Measurements from ENCODE around the gene MOCOS. TPM values are rescaled to one million over a fixed set of nuclear protein-coding genes. Genes with fewer than 3 reads are reported as not detected.
A peak's percentile ranks its signal among the peaks of the same experiment; 100 is the strongest.

Gene MOCOS
- polyA plus RNA-seq, 3 donors: 1.1 to 1.7 (median 1.2) TPM

DNA sequence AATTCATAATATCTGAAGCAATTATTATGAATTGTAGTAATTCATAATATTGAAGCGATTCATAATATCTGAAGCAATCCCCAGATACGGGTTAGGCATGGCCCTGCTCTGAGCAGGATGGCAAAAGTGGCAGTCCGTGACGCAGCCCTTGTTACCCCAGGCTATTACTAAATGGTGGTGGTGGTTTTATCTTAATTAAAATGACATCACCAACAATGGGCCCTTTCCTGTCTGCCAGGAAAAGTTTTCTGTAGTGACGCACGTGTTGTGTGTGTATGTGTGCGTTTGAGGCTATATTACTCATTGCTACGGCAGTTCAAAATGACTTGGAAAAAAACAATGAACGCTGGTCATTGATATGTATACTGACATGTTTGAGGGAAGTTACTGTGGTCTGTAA, 10.6 kb upstream of the MOCOS start:
- DNase-seq (ENCODE audit: low read depth in 3 of 3, low spot score in 2 of 3): no peak

DNA sequence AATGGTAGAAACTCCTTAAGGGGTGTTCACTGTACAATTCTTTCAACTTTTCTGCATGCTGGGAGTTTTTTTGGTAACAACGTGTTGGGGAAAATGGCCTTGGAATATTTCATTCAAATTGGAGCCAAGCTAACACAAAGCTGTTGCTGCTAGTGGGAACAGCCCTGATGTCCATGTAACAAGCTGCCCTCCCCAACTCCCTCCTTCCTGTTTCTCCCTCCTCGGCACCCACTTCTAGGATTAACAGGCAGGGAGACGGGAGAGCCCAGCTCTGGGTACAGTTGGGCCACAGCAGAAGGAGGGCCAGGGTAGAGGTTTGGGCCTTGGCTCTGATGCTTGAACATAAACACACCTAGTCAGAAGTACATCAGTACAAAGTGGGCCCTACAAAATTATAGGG, 9.4 kb upstream of the MOCOS start:
- no peak for DNase-seq (ENCODE audit: low read depth in 3 of 3, low spot score in 2 of 3)

DNA sequence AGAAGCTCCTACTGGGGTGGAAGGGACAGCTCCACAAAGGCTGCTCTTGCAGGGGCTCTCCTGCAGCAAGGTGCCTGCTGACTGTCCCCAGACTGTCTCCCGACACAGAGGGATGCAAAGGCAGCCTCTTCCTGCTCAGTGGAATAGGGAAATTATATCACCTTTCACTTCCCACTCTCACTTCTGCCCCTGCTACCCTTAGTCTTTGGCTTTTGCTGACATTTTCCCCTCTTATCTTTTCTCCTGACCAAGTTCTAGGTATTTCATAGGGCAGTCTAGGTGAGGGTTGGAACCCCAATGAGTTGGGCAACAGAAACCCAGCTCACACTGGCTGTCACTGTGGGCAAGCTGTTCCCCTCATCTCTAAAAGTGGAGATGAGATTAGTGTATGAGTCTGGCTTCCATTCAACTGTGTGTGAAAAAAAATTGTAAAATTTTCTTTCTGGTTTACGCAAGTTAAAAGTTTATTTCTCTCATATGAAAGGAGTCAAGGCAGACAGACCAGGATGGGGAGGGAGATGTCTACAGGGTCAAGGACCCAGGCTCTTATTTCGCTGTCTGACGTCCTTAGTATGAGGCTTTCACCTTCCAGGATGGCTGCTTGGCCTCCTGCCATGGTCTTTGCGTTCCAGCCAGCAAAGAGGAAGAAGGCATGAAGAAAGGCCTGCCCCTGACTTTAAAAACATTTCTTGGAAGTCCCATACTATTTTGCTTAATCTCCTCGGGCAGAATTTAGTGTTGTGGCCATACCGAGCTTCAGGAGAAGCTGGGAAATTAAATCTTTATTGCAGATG, 7.5 kb upstream of the MOCOS start:
- DNase-seq (ENCODE audit: low read depth in 3 of 3, low spot score in 2 of 3): peak in 1 of 3 donors; percentile 7

DNA sequence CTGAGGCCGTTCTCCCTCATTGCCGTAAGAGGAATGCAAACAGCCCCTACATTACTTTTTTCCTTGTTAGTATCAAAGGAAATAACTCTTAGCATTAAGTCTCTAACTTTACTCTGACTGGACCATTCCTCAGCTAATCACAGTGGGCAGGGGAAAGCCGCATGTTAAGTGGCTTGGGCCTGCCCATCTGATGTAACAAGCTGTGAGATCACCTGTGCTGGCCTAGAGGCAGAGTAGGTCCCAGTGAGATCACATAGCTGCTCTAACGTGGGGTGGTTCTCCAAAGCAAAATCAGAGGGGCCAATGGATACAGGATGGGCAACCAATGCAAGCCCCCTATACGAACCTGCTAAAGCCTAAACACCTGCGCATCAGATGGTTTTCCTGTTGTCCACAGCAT, 5.9 kb upstream of the MOCOS start:
- DNase-seq (ENCODE audit: low read depth in 3 of 3, low spot score in 2 of 3): no peak

DNA sequence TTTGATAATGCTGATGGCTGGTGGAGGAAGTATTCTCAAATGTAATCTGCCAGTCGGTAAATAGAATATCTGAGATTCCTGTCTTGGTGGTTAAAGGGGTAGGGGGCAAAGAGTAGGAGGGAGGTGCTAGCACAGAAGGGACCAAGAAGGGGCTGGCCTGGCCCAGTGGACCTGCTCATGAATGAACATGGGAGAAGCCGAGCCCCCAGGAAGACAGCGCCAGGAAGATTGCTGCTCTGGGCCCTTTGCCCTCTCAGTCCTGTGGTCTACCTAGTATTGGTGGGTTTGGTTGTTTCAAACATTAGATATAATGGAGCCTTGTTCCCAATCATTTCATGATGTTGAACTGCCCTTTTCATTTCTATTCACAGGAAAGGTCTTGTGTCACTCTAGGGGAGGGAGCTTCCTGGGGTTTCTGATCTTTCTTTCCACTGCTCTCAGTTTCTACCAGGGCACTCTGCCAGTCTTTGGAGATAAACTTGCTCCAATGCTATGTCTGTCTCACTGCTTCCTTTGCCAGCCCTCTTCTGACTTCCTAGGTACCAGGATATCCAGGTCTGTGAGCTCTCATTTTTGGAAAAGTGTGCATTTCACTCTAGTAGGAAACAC, 5.3 kb upstream of the MOCOS start:
- no peak for DNase-seq (ENCODE audit: low read depth in 3 of 3, low spot score in 2 of 3)

DNA sequence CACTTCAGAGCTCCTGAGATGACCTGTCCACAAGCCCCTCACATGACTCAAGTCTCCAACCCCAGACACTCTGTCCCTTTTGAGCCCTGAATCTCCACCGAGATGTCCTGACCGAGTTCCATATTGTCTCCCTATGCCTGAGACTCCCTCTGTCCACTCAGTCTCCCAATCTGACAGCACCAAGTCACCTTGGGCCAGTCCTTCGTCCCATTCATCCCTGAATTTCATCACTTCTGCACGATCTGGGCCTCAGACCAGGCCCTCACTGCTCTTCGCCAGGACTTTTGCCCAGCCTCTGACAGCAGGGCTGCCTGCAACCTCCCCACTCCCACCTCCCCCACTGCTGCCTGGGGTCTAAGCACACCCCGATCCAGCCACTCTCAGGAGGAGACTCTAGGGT, 4.3 kb upstream of the MOCOS start:
- DNase-seq (ENCODE audit: low read depth in 3 of 3, low spot score in 2 of 3): no peak

DNA sequence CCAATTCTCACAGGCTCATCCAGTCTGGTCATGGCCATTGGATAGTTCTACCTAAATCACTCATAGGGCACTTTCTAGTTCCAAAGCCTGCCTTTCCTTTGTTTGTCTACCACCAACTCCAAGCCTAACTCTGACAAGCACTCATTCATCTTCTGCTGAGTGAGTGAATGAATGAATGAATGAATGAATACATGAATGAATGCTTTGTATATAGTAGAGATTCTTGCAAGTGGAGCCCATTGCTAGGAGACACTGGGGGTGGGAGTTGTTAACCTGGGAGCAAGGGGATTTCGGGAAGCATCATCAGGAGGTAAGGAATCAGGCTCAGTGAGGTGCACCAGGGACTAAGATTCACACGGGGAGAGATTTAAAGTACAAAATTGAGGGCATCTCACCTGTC, 3.3 kb upstream of the MOCOS start:
- no peak for DNase-seq (ENCODE audit: low read depth in 3 of 3, low spot score in 2 of 3)

DNA sequence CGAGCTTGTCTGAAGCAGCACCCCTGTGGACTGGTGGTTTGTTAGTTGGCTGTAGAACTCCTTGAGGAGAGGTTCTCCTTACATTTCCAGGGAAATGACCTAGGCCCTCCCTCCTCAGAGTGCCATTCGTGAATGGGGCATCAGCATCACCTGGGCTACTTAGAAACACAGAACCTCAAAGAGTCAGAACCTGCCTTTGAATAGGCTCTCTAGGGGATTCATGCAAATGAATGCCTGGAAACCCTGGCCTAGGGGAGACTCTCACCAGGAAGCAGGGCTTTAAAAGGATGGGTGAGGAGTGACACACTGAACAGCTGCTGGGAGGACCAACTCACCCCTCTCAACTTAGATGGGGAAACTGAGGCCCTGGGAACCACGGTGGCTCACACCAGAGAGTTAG, 2.1 kb upstream of the MOCOS start:
- no peak for DNase-seq (ENCODE audit: low read depth in 3 of 3, low spot score in 2 of 3)

DNA sequence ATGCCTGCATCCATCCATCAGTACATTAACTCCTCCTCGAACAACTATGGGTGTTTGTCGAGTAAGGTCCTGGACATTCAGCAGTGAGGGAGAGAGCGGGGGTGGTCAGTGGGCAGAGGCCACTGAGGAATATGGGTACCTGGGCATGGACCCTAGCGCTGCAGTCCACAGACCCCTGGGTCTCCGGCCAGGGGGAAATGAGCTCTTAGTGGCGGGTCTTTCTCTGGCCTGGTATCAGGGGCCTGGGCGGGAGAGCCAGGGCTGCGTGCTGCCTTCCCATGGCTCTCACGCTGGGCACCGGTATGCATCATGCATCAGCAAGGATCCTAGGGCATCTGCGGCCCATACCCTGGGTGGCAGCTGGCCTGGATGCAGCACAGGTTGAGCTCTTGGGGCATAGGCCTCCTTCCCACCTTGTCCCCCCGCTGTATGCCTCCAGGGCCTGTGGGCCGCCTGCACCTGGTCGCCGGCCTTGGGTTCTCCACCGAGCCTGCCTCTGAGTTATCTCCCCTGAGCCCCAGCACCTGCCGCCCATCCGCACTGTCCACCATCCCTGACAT, 1.3 kb upstream of the MOCOS start:
- DNase-seq (ENCODE audit: low read depth in 3 of 3, low spot score in 2 of 3): no peak

DNA sequence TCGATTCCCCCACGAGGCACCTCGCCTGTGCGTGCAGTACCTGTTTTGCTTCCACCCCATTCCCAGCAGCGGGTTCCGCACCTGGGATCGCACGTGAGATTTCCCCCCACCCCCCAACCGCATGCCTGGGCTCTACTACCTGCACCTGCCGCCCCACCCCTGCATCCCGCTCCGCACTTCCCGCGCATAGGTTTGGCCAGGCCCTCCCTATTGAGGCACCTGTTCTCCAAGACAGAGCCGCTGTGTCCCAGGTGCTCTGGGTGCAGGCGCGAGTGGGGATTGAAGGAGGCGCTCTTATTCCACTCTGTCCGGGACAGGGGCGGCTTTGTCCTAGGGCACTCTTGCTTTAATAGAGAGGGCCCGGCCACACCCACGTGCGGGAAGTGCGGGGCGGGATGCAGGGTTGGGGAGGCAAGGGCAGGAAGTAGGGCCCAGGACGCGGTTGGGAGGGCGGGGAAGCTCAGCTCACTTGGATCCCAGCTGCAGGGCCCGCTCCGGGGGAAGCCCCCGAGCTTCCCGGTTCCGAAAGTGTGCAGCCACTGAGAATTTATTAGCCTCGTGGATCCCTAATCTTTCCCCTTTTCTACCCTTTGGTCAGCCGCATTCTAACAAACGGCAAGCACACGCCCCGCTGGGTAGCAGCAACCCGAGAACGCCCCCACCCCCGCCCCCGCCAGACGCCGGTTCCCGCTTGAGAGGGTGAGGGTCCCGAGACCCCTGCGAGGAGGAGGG, 670 bp upstream of the MOCOS start:
- DNase-seq (ENCODE audit: low read depth in 3 of 3, low spot score in 2 of 3): peak in 1 of 3 donors; percentile 8

DNA sequence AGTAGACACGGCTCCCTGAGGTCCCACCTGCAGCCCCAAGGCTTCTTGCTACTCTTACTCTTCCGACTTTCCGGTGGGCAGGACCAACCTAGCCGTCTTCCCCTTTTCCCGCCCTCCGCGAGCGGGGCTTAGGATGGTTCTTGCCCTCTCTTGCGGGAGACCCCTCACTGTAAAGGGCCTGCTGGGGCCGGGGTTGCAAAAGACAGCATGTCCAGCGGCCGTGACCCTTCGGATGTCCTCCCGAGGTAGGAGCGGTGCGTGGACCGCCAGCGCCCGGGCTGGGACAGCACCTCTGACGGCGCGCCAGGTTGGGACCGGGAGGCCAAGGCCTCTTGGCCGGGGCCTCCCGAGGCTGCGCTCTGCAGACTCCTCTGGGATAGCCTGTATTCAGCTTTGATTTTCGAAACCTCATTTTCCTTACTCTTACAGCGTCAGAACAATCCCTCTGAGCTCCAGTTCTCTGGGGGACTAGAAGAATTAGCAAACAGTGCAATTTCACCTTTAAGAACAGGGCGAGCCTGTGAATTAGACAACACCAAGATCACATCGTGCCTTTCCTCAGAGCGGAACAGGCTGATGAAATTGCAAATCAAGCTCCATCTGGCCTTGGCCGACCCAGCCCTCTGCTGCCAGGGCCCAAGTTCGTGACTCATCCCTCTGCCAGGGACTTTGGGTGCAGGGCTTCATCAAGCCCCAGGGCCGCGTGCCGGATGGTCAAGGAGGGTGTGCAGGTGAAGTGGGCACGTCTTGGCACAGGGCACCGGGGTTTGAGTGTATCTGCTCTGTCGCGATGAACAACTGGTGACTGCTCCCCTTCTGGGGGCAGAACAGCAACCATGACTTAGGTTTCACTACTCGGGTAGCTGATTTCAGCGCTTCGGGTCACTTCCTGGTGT, 777 bp downstream of the MOCOS start:
- no peak for DNase-seq (ENCODE audit: low read depth in 3 of 3, low spot score in 2 of 3)

DNA sequence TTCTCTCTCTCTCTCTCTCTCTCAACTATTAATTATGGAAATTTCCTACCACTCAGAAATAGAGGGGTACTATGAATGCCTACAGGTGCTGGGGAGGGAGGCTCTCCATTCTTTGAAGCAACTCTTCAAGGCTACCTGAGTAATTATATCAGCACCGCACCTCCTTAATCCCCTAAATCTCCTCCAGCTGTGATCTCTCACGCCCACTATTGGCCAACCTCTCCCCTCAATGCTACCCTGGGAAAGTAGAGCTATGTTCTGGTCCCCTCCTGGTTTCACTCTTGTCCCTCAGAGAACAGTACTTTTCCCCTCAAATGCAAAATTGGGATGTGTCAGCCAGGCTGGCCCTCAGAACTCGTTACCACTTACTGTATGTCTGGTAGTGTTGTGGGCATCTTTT, 1.6 kb downstream of the MOCOS start:
- DNase-seq (ENCODE audit: low read depth in 3 of 3, low spot score in 2 of 3): no peak

DNA sequence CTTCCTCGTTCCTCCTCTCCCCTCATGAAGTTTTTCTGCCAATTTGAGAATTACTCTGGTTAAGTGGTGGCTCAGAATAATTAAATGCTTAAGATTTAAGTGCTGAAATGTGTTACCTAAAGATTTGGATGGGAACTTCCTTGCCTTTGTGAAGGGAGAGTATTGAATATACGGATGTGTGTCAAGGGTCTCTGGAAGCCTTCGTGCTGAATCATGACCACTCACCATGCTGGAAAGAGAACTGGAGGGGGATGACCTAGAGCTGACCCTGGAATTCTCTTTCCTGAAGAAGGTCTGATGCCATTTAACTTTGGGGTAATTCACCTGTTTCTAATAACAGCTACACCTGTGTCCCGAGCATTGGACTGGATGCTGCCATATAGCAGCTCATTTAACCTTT, 2.2 kb downstream of the MOCOS start:
- no peak for DNase-seq (ENCODE audit: low read depth in 3 of 3, low spot score in 2 of 3)

DNA sequence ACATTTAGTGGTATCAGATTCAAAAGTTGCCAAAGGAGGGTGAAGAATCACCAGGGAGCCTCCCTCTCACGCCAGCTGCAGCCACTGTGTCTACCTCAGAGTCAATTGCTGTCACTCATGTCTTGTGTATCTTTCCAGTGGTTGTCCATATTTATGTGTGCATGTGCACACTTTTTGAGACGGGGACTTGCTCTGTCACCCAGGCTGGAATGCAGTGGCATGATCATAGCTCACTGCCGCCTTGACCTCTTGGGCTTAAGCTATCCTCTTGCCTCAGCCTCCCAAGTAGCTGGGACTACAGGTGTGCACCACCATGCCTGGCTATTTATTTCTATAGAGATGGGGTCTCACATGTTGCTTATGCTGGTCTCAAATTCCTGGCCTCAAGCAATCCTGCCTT, 4.0 kb downstream of the MOCOS start:
- no peak for DNase-seq (ENCODE audit: low read depth in 3 of 3, low spot score in 2 of 3)

DNA sequence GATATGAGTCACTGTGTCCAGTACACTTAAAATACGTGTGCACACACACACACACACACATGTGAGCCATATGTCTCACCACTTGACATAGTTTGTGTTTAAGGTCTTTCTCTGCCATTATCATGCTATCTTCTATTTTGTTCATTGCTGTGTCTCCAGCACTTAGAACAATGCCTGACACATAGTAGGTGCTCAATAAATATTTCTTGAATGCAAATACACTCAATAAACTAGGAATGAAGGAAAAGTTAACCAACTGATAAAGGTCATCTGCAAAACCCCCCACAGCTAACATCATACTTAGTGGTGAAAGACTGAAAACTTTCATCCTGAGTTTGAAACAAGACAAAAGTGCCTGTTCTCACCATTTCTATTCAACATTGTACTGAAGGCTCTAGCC, 4.4 kb downstream of the MOCOS start:
- DNase-seq (ENCODE audit: low read depth in 3 of 3, low spot score in 2 of 3): no peak

DNA sequence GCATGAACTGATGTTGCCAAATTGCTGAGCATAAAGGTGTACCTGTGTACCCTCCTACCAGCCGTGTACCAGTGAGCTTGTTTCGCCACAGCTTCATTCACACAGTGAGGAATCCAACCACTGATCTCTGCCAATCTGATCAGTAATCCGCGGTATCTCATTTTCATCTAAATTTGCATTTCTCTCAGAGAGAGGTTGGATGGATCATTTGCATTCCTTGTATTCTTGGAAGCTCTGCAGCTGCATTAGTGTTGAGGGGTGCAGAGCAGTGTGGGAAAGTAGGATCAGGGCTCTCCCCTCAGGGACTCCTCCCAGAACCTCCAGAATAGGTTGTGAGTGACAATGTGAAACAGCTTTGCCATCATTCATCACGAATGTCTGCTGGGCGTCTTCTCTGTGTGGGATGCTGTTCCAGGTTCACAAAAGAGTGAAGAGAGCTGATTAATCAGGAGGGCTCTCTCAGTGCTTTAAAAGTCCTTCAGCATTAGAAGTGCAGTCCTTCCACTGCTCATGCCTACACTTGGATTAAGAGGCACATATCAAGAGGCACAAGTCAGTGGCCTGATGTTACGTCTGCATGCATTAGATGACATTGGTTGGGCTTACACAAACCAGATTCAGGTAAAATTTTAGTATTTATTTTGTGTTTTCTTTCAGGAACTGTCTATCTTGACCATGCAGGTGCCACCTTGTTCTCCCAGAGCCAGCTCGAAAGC, 7.5 kb downstream of the MOCOS start:
- DNase-seq (ENCODE audit: low read depth in 3 of 3, low spot score in 2 of 3): no peak

DNA sequence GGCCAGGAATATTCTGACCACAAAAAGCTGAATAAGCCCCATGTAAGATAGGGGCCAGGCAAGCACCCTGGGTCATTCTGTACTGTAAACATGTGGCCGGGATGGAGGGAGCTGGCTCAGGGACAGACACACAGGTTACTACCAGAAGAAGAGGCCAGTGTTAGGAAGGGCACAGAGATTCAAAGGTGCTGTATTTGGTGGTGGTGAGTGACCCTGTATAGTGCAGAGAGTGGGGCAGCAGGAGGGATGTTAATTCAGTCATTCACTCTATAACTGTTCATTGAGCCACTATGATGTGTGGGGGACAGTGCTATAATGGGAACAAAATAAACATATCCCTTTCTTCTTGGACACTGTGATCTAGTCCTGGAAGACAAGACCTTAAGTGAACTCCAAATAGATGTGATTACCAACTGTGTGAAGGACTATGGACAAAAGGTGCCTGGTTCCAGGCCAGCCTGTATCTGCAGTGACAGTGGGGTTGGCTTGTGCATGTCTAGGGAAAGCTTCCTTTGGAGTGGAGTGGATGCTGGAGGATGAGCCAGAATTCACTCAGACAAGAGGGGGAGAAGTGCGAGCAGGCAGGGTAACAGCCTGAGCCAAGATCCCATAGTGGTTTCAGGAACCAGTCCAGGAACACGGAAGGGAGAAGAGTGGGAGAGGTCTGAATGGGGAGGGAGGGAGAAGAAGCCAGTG, 8.3 kb downstream of the MOCOS start:
- no peak for DNase-seq (ENCODE audit: low read depth in 3 of 3, low spot score in 2 of 3)

DNA sequence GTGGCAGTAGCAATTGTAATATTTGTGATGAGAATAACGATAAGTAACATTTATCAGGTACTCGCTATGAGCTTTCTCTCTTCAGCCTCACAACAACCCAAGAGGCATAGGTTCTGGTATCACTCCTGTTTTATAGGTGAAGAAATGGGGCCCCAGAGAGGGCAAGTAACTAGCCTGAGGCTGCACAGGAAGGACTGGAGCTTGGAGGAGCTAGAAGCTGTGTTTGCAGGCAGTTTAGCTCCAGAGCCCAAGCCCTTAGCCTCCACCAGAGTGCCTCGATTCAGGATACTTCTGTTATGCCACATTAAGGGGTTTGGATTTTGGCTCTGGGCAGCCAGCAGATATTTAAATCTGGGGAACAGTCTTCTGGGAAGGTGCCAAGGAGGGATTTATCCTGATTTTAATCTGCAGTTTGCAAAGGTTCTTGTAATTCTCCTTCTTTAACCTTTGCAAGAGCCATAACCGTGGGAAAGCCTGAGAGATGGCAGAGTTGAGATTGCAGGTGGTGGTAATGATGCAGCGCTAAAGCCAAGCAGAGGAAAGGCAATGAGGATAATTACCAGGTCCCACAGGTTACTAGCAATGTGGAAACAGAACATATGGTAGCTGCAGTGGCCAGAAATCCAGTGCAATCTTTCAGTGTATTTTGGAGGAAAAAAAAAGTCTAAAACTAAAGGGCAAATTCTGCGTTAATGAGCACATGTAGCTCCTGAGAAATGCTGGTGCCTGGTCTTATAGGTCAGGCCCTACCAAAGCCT, 9.1 kb downstream of the MOCOS start:
- DNase-seq (ENCODE audit: low read depth in 3 of 3, low spot score in 2 of 3): no peak
